Measurements from ENCODE around the gene TRDMT1. TPM values are rescaled to one million over a fixed set of nuclear protein-coding genes. Genes with fewer than 3 reads are reported as not detected.
"Not testable (repeated sequence)": the region's sequence is repeated elsewhere in the genome, so short reads cannot be mapped to it uniquely, and the experiment has no call there.

The TRDMT1 gene
- total RNA-seq, 1 donor = 19.1 TPM

- H3K4me3 ChIP-seq (ENCODE audit: low read depth, low read length) = no peak overlapping the region
- TF ChIP-seq CTCF (IDR thresholded peaks at IDR 0.05; ENCODE audit: insufficient read depth, low read length) = peak; percentile 21
- DNase-seq (ENCODE audit: low read depth) = peak; percentile 36
Observed at GRCh38 chr10:17115683-17116082, 85.8 kb downstream of the TRDMT1 start.

GRCh38 chr10:17114878-17115444 lies 86.5 kb downstream of the TRDMT1 start:
- not testable (repeated sequence) for H3K4me3 ChIP-seq (ENCODE audit: low read depth, low read length); DNase-seq (ENCODE audit: low read depth)

GRCh38 chr10:17113889-17114540 lies 87.5 kb downstream of the TRDMT1 start:
- no peak overlapping the region for H3K4me3 ChIP-seq (ENCODE audit: low read depth, low read length)
- no peak for TF ChIP-seq CTCF (IDR thresholded peaks at IDR 0.05; ENCODE audit: insufficient read depth, low read length)
- peak; percentile 50 for DNase-seq (ENCODE audit: low read depth)

GRCh38 chr10:17113346-17113745 lies 88.1 kb downstream of the TRDMT1 start:
- DNase-seq (ENCODE audit: low read depth) = no peak
- TF ChIP-seq CTCF (IDR thresholded peaks at IDR 0.05; ENCODE audit: insufficient read depth, low read length) = no peak

GRCh38 chr10:17112566-17112965 lies 88.9 kb downstream of the TRDMT1 start:
- DNase-seq (ENCODE audit: low read depth) = no peak
- no peak overlapping the region for H3K4me3 ChIP-seq (ENCODE audit: low read depth, low read length)
- TF ChIP-seq CTCF (IDR thresholded peaks at IDR 0.05; ENCODE audit: insufficient read depth, low read length) = no peak

More at GRCh38 chr10:17113346-17113745, 88.1 kb downstream of the TRDMT1 start:
- H3K4me3 ChIP-seq (ENCODE audit: low read depth, low read length) = no peak overlapping the region

- DNase-seq (ENCODE audit: low read depth) = peak; percentile 71
- no peak overlapping the region for H3K4me3 ChIP-seq (ENCODE audit: low read depth, low read length)
- TF ChIP-seq CTCF (IDR thresholded peaks at IDR 0.05; ENCODE audit: insufficient read depth, low read length) = no peak
Observed at GRCh38 chr10:17109475-17110207, 91.8 kb downstream of the TRDMT1 start.

- H3K4me3 ChIP-seq (ENCODE audit: low read depth, low read length) = no peak overlapping the region
- TF ChIP-seq CTCF (IDR thresholded peaks at IDR 0.05; ENCODE audit: insufficient read depth, low read length) = no peak
- no peak for DNase-seq (ENCODE audit: low read depth)
Observed at GRCh38 chr10:17109046-17109445, 92.4 kb downstream of the TRDMT1 start.

Data from fibroblast of the aortic adventitia (primary cell).